Activated CD4-positive, alpha-beta T cell treated with anti-CD3 and anti-CD28 coated beads, Interleukin-2, amount 10 ng/mL, durations not matched to agents 24 days and 14 days (primary cell): ENCODE data around the gene WWC2. TPM values are rescaled to one million over a fixed set of nuclear protein-coding genes. Genes with fewer than 3 reads are reported as not detected.

Source experiments
- DNase-seq: peaks from one replicate; pipeline ENCODE4 v3.0.0; 2022
- H3K27ac Mint-ChIP-seq: one replicate; pipeline ENCODE4 v1.8.0; 2022; ENCODE audit warnings: mild to moderate bottlenecking, mixed read lengths
- H3K27me3 Mint-ChIP-seq: one replicate; pipeline ENCODE4 v1.8.0; 2022; ENCODE audit warnings: mixed read lengths
- H3K36me3 Mint-ChIP-seq: one replicate; pipeline ENCODE4 v1.8.0; 2022; ENCODE audit warnings: low read depth, mild to moderate bottlenecking, mixed read lengths
- H3K4me1 Mint-ChIP-seq: one replicate; pipeline ENCODE4 v1.8.0; 2021; ENCODE audit warnings: mixed read lengths
- H3K4me3 Mint-ChIP-seq: one replicate; pipeline ENCODE4 v1.8.0; 2022; ENCODE audit warnings: mild to moderate bottlenecking, moderate library complexity, mixed read lengths
- H3K9me3 Mint-ChIP-seq: one replicate; pipeline ENCODE4 v1.8.0; 2021; ENCODE audit warnings: mixed read lengths
- intact Hi-C: fragments of 100-400 bp; cut with micrococcal nuclease; formaldehyde crosslinking; loops from one replicate; pipeline ENCODE4 v1.15.1; 2023
- total RNA-seq: library from RNA; stranded (reverse); gene quantifications from 2 replicates; pipeline ENCODE4 v1.2.3, GENCODE V29; 2022

WWC2 gene
- total RNA-seq, 1 donor from 2014 or later, result 0.40 TPM

DNA sequence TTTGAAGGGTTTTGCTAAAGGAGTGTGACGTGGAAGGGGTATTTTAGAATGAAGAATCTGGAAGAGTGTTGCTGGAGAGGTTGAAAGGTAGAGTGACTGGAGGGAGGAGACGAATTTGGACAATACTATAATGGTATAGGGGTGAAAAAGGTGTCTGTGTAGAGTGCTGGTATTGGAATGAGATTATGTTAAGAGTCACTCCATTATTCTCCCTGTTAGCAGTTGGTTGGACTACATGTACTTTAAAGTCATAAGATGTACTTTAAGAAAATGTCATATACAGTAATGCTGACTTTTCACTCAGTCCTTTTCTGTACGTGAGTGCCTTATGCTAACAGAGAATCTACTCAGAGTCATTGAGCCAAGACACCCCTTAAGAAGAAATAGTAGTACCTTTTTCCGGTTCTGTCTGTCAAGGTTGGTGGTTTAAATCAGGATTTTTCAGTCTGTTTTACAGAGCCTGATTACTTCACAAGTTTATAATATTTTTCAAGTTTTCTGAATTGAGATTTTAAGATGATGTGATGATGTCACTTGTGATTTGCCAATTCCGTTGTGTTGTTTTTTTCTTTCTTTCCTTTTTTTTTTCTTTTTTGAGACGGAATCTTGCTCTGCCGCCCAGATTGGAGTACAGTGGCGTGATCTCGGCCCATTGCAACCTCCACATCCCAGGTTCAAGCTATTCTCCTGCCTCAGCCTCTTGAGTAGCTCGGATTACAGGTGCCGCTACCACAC is 56.6 kb downstream of the WWC2 start:
- intact Hi-C loops, result no loop called here
- Mint-ChIP-seq H3K4me3 (no peak overlapping the region), H3K36me3 (no peaks in the 10 kb centered on the region), H3K9me3 (no peaks in the 10 kb centered on the region), H3K4me1 (no peaks in the 10 kb centered on the region), H3K27ac (no peak overlapping the region), H3K27me3 (no peaks in the 10 kb centered on the region)
- DNase-seq, result peak; percentile 30

DNA sequence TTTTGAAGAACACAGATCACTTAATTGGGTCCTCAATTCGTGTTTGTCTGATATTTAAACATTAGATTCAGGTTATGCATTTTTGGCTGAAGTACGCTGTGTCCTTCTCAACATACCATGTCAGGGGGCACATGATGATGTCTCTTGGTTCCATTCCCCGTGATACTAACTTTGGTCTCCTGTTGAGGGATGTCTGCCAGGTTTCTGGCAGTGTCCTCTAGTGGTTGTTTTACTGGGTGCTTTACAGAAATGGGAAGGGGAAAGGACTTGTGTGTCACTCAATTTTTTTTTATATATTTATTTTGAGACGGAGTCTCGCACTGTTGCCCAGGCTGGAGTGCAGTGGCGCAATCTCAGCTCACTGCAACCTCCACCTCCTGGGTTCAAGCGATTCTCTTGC is 58.2 kb downstream of the WWC2 start:
- intact Hi-C loops, result no loop called here
- peak; percentile 14 for DNase-seq
- Mint-ChIP-seq H3K4me3 (no peak overlapping the region), H3K36me3 (no peaks in the 10 kb centered on the region), H3K9me3 (no peaks in the 10 kb centered on the region), H3K4me1 (no peaks in the 10 kb centered on the region), H3K27ac (no peak overlapping the region), H3K27me3 (no peaks in the 10 kb centered on the region)

DNA sequence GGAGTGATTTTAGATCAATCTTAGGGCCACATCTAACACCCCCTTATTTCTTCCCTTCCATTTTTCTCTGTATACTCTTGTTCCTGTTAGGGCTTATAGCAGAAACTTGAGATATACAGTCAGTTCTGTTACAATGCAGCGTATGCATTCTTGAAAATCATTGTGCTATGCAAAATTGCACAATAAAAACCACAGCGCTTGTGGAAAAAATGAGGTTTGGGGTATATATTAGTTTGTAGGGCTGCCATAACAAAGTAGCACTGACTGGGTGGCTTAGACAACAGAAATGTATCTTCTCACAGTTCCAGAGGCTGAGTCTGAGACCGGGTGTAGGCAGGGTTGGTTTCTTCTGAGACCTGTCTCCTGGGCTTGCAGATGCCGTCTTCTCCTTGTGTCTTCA is 59.0 kb downstream of the WWC2 start:
- intact Hi-C loops, result no loop called here
- no peak for DNase-seq
- no peaks in the 10 kb centered on the region for H3K27me3 Mint-ChIP-seq
- H3K27ac Mint-ChIP-seq, result no peak overlapping the region
- H3K4me1 Mint-ChIP-seq, result no peaks in the 10 kb centered on the region
- H3K36me3 Mint-ChIP-seq, result no peaks in the 10 kb centered on the region
- no peak overlapping the region for H3K4me3 Mint-ChIP-seq
- no peaks in the 10 kb centered on the region for H3K9me3 Mint-ChIP-seq

DNA sequence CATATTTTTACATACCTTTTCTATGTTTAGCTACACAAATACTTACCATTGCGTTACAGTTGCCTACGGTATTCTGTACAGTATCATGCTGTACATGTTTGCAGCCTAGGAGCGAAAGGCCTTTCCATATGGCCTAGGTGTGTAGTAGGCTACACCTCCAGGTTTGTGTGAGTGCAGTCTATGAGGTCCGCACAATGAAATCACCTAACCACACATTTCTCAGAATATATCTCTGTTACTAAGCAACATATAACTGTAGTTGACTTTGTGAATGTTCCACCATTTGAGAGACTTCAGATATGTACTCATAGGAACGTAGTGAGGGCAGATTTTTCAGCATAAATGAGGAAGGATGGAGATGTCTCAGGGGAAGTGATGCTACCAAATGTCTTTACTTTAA is 62.6 kb downstream of the WWC2 start:
- Mint-ChIP-seq H3K4me1 (no peaks in the 10 kb centered on the region), H3K27me3 (no peaks in the 10 kb centered on the region), H3K27ac (no peak overlapping the region), H3K9me3 (no peaks in the 10 kb centered on the region), H3K4me3 (no peak overlapping the region), H3K36me3 (no peaks in the 10 kb centered on the region)
- DNase-seq, result peak; percentile 34
- intact Hi-C loops, result no loop called here

DNA sequence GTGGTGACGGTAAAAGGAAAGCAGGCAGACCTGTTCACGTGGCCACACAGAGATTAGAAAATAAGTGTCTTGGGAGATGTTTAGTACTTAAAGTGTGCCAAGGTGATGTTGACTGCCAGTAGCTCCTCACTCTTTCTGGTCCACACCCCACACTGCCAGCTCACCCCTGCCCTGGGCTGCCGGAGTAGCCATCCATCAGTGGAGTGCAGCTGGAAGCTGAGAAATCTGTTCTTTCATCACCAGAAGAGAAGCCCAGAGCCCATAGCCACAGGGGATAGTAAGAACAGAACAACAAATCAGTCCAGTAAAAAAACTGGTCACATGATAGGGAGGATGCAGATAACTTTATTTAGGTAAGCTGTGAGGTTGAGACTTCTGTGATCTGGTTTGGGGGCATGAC is 64.1 kb downstream of the WWC2 start:
- Mint-ChIP-seq H3K9me3 (no peaks in the 10 kb centered on the region), H3K4me3 (no peak overlapping the region), H3K4me1 (no peaks in the 10 kb centered on the region), H3K36me3 (no peaks in the 10 kb centered on the region), H3K27ac (no peak overlapping the region), H3K27me3 (peaks cover 3% of the 10 kb centered on the region)
- intact Hi-C loops, result no loop called here
- peak; percentile 29 for DNase-seq

DNA sequence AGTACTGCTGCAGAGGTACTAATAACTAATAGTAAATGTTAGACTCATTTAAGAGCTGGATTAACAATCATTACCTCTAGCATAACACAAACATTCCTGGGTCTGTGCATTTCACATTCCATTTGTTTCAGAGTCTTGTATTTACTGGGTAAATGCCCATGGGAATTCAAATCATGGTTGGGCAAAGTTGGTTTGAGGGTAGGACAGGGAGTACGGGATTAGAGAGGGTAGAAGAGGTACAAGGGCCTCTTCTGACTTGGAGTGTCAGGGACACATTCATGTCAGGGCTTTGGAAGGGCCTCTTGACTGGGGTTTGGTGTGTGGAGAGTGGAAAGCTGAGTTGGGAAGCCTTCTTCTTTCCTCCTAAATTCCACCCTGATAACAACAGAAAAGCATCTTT is 65.9 kb downstream of the WWC2 start:
- Mint-ChIP-seq H3K4me1 (no peaks in the 10 kb centered on the region), H3K9me3 (no peaks in the 10 kb centered on the region), H3K27me3 (peaks cover 3% of the 10 kb centered on the region), H3K27ac (no peak overlapping the region), H3K36me3 (no peaks in the 10 kb centered on the region), H3K4me3 (no peak overlapping the region)
- intact Hi-C loops, result no loop called here
- no peak for DNase-seq

DNA sequence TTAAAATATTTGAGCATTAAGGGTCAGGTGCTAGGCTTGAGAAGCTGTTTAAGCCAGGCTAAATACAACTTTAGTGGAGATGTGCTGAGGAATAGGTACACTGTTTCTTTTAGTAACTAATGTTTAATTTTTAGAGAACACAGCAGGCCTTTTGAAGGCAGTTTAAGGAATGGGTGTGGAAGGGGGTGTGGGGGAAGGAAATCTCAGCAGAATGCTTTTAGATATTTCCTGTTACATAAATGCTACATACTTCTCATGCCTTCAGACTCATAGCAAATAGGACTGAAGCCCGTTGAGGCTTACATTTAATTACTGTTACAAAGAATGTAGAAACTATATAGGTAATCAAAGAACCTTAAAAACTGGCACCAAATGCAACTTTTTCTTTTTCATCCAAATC is 66.3 kb downstream of the WWC2 start:
- no peaks in the 10 kb centered on the region for H3K4me1 Mint-ChIP-seq
- intact Hi-C loops, result no loop called here
- no peaks in the 10 kb centered on the region for H3K36me3 Mint-ChIP-seq
- H3K9me3 Mint-ChIP-seq, result no peaks in the 10 kb centered on the region
- H3K27ac Mint-ChIP-seq, result no peak overlapping the region
- H3K4me3 Mint-ChIP-seq, result no peak overlapping the region
- peaks cover 3% of the 10 kb centered on the region for H3K27me3 Mint-ChIP-seq
- DNase-seq, result no peak

DNA sequence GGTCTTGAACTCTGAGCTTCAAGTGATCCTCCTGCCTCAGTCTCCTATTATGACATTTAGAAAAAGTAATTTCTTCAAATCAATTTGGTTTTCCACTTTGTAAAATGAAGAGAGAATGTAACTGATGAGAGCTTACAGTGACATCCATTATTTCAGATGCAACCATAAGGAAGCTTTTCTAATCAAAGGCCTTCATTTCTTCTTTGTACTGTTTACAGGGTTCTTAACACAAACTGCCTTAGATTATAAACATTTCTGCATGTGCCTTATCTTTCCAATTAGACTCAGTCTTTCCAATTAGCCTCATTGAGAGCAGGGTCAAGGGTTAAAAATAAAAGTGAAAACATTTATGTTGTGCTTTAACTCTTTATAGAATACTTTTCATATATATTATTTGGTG is 71.8 kb downstream of the WWC2 start:
- no peak overlapping the region for H3K4me3 Mint-ChIP-seq
- H3K27ac Mint-ChIP-seq, result no peak overlapping the region

DNA sequence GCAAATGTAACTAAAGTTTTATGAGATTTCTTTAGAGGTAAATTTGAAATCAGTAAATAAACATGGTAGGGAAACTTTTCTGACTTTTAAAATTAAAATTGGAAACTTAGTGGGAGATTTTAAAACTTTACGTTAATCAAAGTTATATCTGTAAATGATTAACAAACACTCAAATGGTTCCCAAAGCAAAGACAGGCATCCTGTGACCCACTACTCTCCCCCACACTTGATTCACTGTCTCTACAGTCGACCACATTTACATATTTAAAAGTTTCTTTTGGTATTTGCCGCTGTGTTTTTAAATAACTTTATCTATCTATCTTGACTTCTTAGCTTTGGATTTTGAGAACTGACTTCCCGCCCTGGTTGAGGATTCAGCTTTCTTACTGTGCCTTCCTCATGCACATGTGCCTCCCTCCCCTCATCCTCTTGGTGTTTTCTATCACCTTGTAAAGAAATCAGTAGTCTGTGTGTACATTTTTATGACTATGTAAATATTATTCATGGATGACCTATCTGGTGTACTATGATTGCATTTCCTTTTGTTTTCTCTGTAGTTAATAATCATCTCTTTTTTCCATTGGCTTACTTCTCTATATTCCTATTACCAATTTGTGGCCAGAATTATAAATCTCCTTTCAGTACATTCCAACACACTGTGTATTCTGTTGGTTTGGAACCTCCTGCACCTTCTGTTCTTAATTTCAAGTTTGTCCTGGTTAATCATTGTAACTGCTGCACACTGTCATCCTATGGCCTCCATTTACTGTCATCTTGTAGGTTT is 72.6 kb downstream of the WWC2 start:
- H3K27ac Mint-ChIP-seq, result no peak overlapping the region
- DNase-seq, result no peak
- peaks cover 32% of the 10 kb centered on the region for H3K27me3 Mint-ChIP-seq
- H3K4me3 Mint-ChIP-seq, result no peak overlapping the region
- no peaks in the 10 kb centered on the region for H3K36me3 Mint-ChIP-seq
- H3K9me3 Mint-ChIP-seq, result no peaks in the 10 kb centered on the region
- H3K4me1 Mint-ChIP-seq, result no peaks in the 10 kb centered on the region
- intact Hi-C loops, result no loop called here

More for the DNA sequence above, 71.8 kb downstream of the WWC2 start:
- intact Hi-C loops, result no loop called here
- H3K4me1 Mint-ChIP-seq, result no peaks in the 10 kb centered on the region
- DNase-seq, result no peak
- no peaks in the 10 kb centered on the region for H3K36me3 Mint-ChIP-seq
- H3K9me3 Mint-ChIP-seq, result no peaks in the 10 kb centered on the region
- peaks cover 28% of the 10 kb centered on the region for H3K27me3 Mint-ChIP-seq

DNA sequence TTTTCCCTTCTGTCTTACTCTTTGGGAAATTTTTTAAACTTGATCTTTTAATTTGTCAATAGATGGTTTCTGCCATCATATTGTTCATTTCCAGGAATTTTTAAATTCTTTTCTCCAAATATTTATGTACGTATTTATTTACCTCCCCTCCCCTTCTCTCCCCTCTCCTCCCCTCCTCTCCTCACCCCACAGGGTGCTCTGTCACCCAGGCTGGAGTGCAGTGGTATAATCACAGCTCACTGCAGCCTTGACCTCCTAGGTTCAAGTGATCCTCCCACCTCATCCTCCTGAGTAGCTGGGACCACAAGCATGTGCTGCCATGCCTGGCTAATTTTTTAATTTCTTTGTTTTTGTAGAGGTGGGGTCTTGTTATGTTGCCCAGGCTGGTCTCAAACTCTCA is 73.8 kb downstream of the WWC2 start:
- DNase-seq, result no peak
- intact Hi-C loops, result no loop called here
- Mint-ChIP-seq H3K4me3 (no peak overlapping the region), H3K36me3 (no peaks in the 10 kb centered on the region), H3K4me1 (no peaks in the 10 kb centered on the region), H3K9me3 (no peaks in the 10 kb centered on the region), H3K27me3 (peaks cover 31% of the 10 kb centered on the region), H3K27ac (no peak overlapping the region)

DNA sequence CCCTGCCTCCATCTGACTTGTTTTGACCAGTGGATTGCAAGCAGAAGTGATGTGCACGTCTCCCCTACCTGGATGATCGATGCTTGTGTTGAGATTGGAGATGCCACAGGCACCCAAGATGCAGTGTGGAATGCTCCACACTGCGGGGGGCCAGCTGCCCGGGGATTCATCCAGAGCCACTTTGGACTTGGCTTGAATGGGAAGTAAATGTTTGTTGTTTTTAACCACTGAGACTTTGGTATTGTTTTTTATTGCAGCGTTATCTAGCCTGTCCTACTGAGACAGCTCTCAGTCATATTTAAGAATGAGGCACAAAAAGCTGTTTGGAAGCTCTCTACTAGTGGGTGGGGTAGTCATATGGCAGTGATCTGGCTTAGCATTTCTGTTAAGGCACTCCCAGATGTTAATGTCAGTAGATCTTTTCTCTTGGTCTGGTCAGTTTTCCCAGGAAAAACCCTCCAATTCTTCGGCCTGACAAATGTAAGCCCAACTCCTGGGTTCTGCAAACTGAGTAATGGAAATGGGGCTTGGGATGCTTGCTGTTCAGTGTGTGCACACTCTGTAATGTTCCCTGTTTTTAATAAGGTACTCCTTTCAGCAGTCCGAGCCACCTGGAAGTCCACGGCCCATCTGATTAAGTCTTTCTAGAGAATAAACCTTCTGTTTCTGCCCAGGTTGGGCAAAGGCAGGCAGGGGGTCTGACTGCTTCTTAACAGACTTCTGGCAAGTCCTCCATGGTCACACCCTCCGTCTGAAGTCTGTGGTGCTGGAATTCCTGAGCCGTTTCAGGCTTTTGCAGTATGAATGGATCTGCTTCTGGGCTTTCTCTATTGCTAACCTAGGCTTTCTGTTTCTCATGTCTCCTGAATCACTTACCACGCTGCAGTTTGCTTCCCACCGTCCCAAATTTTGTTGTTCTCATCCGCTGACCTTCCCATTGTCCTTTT is 74.8 kb downstream of the WWC2 start:
- Mint-ChIP-seq H3K27ac (no peak overlapping the region), H3K27me3 (peaks cover 31% of the 10 kb centered on the region), H3K4me3 (no peak overlapping the region), H3K36me3 (no peaks in the 10 kb centered on the region), H3K4me1 (no peaks in the 10 kb centered on the region), H3K9me3 (no peaks in the 10 kb centered on the region)
- DNase-seq, result no peak
- intact Hi-C loops, result no loop called here

DNA sequence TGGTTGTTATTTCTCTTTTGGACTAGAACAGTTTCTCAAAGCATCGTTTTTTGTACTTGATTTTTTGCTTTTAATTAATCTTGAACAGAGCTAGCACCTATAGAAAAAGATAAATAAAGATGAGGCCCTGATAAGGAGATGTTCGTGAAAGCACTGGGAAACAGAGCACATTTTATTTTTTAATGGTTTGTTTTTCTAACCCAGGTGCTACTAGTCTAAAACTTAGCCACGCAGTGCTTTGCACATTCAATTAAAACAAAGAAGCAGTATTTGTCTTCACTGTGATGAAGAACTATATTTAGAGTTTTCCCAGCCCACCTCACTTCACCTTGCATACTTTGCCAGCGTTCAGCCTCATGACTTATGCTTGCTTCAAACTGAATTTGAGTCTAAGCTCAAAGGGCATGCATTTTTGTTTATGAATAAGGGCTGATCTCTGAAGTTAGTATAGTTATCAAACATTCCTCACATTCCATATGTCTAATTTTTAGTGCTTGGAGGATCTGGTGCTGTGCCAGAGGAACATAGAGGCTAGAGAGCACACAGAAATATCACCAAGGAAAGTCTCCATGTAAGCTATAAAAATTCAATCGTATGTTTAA is 76.7 kb downstream of the WWC2 start:
- Mint-ChIP-seq H3K36me3 (no peaks in the 10 kb centered on the region), H3K4me1 (no peaks in the 10 kb centered on the region), H3K27ac (no peak overlapping the region), H3K9me3 (no peaks in the 10 kb centered on the region), H3K4me3 (no peak overlapping the region), H3K27me3 (peaks cover 44% of the 10 kb centered on the region)
- no peak for DNase-seq
- intact Hi-C loops, result no loop called here

DNA sequence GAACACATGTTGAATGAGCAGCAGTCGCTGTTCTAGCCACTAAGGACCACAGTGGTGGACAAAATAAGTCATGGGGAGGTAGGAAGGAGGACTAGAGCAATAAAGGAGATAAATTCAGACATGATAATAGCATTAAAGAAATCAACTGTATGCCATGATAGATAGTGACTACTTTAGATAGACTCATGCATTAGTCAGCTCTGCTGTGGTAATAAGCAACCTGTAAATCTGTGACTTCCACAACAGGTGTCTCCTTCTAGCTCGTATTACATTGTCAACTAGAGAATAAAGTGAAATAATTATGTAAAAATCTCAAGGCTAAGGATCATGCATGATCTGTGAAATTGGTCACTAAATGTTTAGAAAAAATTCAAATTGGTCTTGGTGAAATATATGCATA is 77.9 kb downstream of the WWC2 start:
- Mint-ChIP-seq H3K9me3 (no peaks in the 10 kb centered on the region), H3K36me3 (no peaks in the 10 kb centered on the region), H3K4me1 (no peaks in the 10 kb centered on the region), H3K27me3 (peaks cover 46% of the 10 kb centered on the region), H3K27ac (no peak overlapping the region), H3K4me3 (no peak overlapping the region)
- no peak for DNase-seq
- intact Hi-C loops, result no loop called here
